ENCODE measurements around the gene TARBP1. TPM values are rescaled to one million over a fixed set of nuclear protein-coding genes. Genes with fewer than 3 reads are reported as not detected.
"Not testable (repeated sequence)": the region's sequence is repeated elsewhere in the genome, so short reads cannot be mapped to it uniquely, and the experiment has no call there.

Gene TARBP1
- total and polyA plus RNA-seq, 9 donors: 4.8 to 26.3 (median 10.8) TPM

GRCh38 chr1:234405676-234406075, 73.3 kb downstream of the TARBP1 start:
- Histone ChIP-seq H3K4me3 (no peak overlapping the region), H3K27me3 (no peaks in the 10 kb centered on the region), H3K4me1 (ENCODE audit: insufficient read depth) (no peaks in the 10 kb centered on the region), H3K9me3 (no peaks in the 10 kb centered on the region), H3K27ac (no peak overlapping the region), H3K36me3 (no peaks in the 10 kb centered on the region)
- WGBS, 3 donors: 57 to 76% (median 67%) methylated on average over 6 of the region's 6 CpGs
- DNase-seq: no peak
- intact Hi-C loops (cut with DNase I): no loop called here
- TF ChIP-seq CTCF (IDR thresholded peaks at IDR 0.05) (no peak), EP300 (IDR thresholded peaks at IDR 0.05) (no peak), POLR2A (IDR thresholded peaks at IDR 0.05) (no peak)

GRCh38 chr1:234402939-234403338, 76.0 kb downstream of the TARBP1 start:
- Histone ChIP-seq H3K27me3 (no peaks in the 10 kb centered on the region), H3K4me1 (ENCODE audit: insufficient read depth) (no peaks in the 10 kb centered on the region), H3K4me3 (no peak overlapping the region), H3K27ac (no peak overlapping the region), H3K36me3 (no peaks in the 10 kb centered on the region), H3K9me3 (no peaks in the 10 kb centered on the region)
- no peak for DNase-seq
- TF ChIP-seq POLR2A (IDR thresholded peaks at IDR 0.05) (no peak), EP300 (IDR thresholded peaks at IDR 0.05) (no peak), CTCF (IDR thresholded peaks at IDR 0.05) (no peak)
- intact Hi-C loops (cut with DNase I): no loop called here
- WGBS, 3 donors: 92 to 98% (median 93%) methylated on average over 3 of the region's 3 CpGs

- Histone ChIP-seq H3K4me3 (no peak overlapping the region), H3K27me3 (no peaks in the 10 kb centered on the region), H3K4me1 (ENCODE audit: insufficient read depth) (no peaks in the 10 kb centered on the region), H3K27ac (no peak overlapping the region), H3K9me3 (no peaks in the 10 kb centered on the region), H3K36me3 (no peaks in the 10 kb centered on the region)
- intact Hi-C loops (cut with DNase I): no loop called here
- WGBS, 3 donors: 94 to 97% (median 95%) methylated on average over 3 of the region's 3 CpGs
- TF ChIP-seq EP300 (IDR thresholded peaks at IDR 0.05): no peak
- DNase-seq: no peak
Observed at GRCh38 chr1:234401658-234402057, 77.3 kb downstream of the TARBP1 start.

GRCh38 chr1:234400773-234401172, 78.2 kb downstream of the TARBP1 start:
- TF ChIP-seq POLR2A (IDR thresholded peaks at IDR 0.05): no peak
- TF ChIP-seq EP300 (IDR thresholded peaks at IDR 0.05): no peak
- TF ChIP-seq CTCF (IDR thresholded peaks at IDR 0.05): no peak
- no peaks in the 10 kb centered on the region for H3K4me1 ChIP-seq (ENCODE audit: insufficient read depth)
- H3K27ac ChIP-seq: no peak overlapping the region
- DNase-seq: no peak
- no peaks in the 10 kb centered on the region for H3K36me3 ChIP-seq
- no peaks in the 10 kb centered on the region for H3K27me3 ChIP-seq
- no peaks in the 10 kb centered on the region for H3K9me3 ChIP-seq
- H3K4me3 ChIP-seq: no peak overlapping the region
- intact Hi-C loops (cut with DNase I): no loop called here

GRCh38 chr1:234399515-234399914, 79.5 kb downstream of the TARBP1 start:
- H3K27ac ChIP-seq; H3K4me1 ChIP-seq (ENCODE audit: insufficient read depth); H3K9me3 ChIP-seq; H3K4me3 ChIP-seq; H3K36me3 ChIP-seq; intact Hi-C loops (cut with DNase I); H3K27me3 ChIP-seq; DNase-seq: not testable (repeated sequence)
- 93 to 96% (median 94%) methylated on average over 6 of the region's 6 CpGs for WGBS, 3 donors

Data from ovary (tissue), 9 donors.